Activated naive CD4-positive, alpha-beta T cell treated with Interleukin-2 at 50 U/mL for 16 hours (primary cell): ENCODE data around the gene MRPL48.
"Not testable (repeated sequence)": the region's sequence is repeated elsewhere in the genome, so short reads cannot be mapped to it uniquely, and the experiment has no call there.

Source experiments
- DNase-seq: peaks from one replicate; pipeline ENCODE4 v3.0.0-alpha.2; 2020

MRPL48 gene

GRCh38 chr11:73852049-73852448 lies 64.4 kb downstream of the MRPL48 start:
- DNase-seq, result no peak

GRCh38 chr11:73854680-73855079 lies 67.0 kb downstream of the MRPL48 start:
- DNase-seq, result no peak

GRCh38 chr11:73856031-73856567 lies 68.4 kb downstream of the MRPL48 start:
- DNase-seq, result no peak

- DNase-seq, result no peak
These were observed 72.0 kb downstream of the MRPL48 start for GRCh38 chr11:73859671-73860070.

- DNase-seq, result no peak
These were observed 72.5 kb downstream of the MRPL48 start for GRCh38 chr11:73860202-73860601.

- no peak for DNase-seq
These were observed 75.3 kb downstream of the MRPL48 start for GRCh38 chr11:73862986-73863385.

GRCh38 chr11:73866095-73866579 lies 78.5 kb downstream of the MRPL48 start:
- no peak for DNase-seq

GRCh38 chr11:73866586-73866996 lies 78.9 kb downstream of the MRPL48 start:
- DNase-seq, result no peak

GRCh38 chr11:73869332-73869949 lies 81.8 kb downstream of the MRPL48 start:
- DNase-seq, result no peak

- no peak for DNase-seq
These were observed 82.6 kb downstream of the MRPL48 start for GRCh38 chr11:73870261-73870660.

- no peak for DNase-seq
These were observed 85.2 kb downstream of the MRPL48 start for GRCh38 chr11:73872749-73873357.

- DNase-seq, result no peak
These were observed 87.7 kb downstream of the MRPL48 start for GRCh38 chr11:73875380-73875779.

- peak; percentile 4 for DNase-seq
These were observed 88.2 kb downstream of the MRPL48 start for GRCh38 chr11:73875840-73876239.

GRCh38 chr11:73876424-73877310 lies 89.0 kb downstream of the MRPL48 start, which contains the start of the genes COA4 and PAAF1:
Gene COA4, minus strand, starts transcription at chr11:73876846. Its CDS starts 3,468 bp downstream, at chr11:73873378.
Gene PAAF1, plus strand, starts transcription at chr11:73876999. Its CDS starts 23 bp downstream, at chr11:73877022.
- DNase-seq, result peak; percentile 96

- DNase-seq, result no peak
These were observed 91.1 kb downstream of the MRPL48 start for GRCh38 chr11:73878771-73879170.

- DNase-seq, result not testable (repeated sequence)
These were observed 92.8 kb downstream of the MRPL48 start for GRCh38 chr11:73880449-73880848.

GRCh38 chr11:73883856-73884255 lies 96.2 kb downstream of the MRPL48 start:
- no peak for DNase-seq

GRCh38 chr11:73888244-73888643 lies 100.6 kb downstream of the MRPL48 start:
- DNase-seq, result no peak

- DNase-seq, result no peak
These were observed 101.3 kb downstream of the MRPL48 start for GRCh38 chr11:73889019-73889418.

GRCh38 chr11:73889536-73889935 lies 101.9 kb downstream of the MRPL48 start:
- DNase-seq, result no peak

GRCh38 chr11:73893041-73893440 lies 105.4 kb downstream of the MRPL48 start:
- DNase-seq, result no peak

- no peak for DNase-seq
These were observed 107.2 kb downstream of the MRPL48 start for GRCh38 chr11:73894725-73895335.

- DNase-seq, result no peak
These were observed 114.6 kb downstream of the MRPL48 start for GRCh38 chr11:73902303-73902702.
